ENCODE results near the gene PDE4D.

DNA sequence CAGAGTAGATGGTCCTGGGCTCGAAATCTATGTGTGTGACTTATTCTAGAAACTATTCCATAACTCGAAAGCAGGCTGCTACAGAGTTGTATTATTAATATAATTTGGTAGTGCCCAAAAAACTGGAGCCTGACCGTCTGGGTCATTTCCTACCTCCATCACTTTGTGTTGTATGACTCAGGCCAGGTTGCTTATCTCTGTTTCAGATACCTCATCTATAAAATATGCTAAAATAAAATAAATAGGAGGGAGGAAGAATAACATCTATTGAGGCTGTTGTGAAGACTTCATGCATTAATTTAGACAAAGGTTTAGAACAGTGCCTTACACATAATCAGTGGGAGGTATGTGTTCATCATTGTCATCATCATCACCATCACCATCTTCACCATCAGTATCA lies 57.7 kb downstream of the PDE4D start:
- no peak for TF ChIP-seq YY1 (IDR thresholded peaks at IDR 0.05; ENCODE audit: insufficient read depth, insufficient read length)
- TF ChIP-seq ZNF274 (IDR thresholded peaks at IDR 0.05; ENCODE audit: low read depth, low read length) = no peak
- no peak for TF ChIP-seq SUZ12 (IDR thresholded peaks at IDR 0.05; ENCODE audit: extremely low read depth, insufficient read depth, insufficient read length)

Measured in NT2/D1 (cell line).